ENCODE results near the gene HERC5.
"Not testable (repeated sequence)": the region's sequence is repeated elsewhere in the genome, so short reads cannot be mapped to it uniquely, and the experiment has no call there.

HERC5 gene

DNA sequence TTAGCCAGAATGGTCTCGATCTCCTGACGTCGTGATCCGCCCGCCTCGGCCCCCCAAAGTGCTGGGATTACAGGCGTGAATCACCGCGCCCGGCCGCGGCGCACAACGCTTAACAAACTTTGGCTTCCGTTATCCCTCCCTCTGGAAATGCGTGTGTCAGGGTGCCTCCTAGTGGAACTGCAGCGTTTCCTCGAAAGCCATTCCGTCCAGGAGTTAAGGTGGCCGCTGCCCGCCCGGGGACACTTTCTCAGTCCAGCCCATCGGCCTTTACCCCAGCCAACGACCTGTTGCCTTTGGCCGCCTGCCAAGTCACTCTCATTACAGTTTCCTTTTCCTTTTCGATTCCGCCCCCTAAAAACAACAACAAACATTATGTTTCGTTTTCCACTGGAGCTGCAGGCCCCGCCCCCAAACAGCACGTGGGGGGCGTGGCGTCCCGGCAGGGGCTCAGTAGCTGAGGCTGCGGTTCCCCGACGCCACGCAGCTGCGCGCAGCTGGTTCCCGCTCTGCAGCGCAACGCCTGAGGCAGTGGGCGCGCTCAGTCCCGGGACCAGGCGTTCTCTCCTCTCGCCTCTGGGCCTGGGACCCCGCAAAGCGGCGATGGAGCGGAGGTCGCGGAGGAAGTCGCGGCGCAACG lies at the start of gene HERC5:
HERC5 (plus strand) TSS at position 450 of the 637 bp plus-strand sequence; CDS start at position 601, 151 bp downstream.
- DNase-seq, result peak; percentile 27 to 94 (median 74)

DNA sequence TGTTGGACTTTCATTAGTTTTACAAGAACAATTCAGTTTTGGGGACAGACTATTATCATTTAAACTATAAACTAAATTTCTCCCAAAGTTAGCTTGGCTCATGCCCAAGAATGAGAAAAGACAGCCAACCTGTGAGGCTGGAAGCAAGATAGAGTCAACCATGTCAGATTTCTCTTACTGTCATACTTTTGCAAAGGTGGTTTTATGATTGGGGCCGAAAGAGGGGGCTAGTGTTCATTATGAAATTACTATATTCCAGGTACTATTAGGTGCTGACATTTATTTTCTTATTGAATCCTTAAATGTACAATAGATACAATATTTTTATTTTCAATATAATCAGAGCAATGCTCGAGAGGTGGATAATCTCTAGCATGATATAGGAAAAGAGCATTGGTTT lies 47.7 kb upstream of the HERC5 start:
- no peak for DNase-seq

DNA sequence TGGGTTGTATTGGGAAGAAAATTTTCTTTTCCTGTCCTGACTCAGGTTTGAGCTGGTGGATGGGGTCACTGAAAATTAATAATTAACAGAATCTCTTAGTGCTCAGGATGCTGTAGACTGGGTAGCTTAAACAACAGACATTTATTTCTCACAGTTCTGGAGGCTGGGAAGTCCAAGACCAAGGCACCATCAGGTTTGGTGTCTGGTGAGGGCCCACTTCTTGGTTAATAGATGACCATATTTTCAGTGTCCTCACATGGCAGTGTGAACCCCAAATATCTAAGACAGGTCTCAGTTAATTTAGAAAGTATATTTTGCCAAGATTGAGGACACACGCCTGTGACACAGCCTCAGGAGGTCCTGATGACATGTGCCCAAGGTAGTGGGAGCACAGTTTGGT lies 47.1 kb upstream of the HERC5 start:
- no peak for DNase-seq

DNA sequence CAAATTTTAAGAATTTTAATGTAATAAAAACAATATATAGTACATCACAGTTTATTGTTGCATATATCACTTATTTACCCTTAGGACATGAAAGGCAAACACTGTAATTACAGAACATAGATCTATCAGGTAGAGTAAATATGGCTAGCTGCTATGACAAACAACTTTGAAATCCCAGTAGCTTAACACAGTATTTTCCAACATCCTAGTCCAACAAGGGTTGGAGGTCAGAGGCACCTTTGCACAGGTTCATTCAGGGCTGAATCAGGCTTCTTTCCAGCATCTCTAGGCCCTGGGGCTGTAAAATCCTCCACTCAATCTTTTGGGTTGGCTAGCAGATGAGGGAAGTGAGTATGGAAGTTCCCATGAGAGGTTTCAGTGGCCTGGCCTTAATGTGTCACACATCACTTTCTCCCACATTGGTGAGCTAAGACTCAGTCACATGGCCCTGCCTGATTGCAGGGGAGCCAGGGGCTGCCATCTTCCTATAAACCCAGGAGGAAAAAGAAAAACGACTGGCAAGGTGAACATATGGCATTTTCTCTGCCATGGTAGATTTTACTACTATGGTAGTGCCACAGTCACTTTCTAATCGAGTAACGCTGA lies 45.3 kb upstream of the HERC5 start:
- no peak for DNase-seq

DNA sequence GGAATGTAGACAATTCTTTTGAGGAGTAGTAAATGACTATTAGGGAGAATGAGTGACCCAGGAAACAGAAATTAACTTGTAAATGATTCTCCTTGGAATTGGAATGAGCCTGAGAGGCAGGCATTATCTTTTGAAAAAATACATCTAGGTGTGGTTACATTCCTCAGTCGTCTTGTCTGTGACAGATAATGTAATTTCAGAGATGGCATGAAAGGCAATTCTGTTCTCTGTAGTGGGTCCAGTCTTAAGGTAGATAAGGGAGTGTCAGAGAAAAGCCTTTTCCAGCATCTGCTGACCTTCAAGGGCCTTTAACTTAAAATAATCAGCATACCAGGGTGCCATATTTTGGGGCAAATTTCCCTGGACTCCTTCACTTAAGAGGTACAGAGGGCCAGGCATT lies 43.1 kb upstream of the HERC5 start:
- no peak for DNase-seq

DNA sequence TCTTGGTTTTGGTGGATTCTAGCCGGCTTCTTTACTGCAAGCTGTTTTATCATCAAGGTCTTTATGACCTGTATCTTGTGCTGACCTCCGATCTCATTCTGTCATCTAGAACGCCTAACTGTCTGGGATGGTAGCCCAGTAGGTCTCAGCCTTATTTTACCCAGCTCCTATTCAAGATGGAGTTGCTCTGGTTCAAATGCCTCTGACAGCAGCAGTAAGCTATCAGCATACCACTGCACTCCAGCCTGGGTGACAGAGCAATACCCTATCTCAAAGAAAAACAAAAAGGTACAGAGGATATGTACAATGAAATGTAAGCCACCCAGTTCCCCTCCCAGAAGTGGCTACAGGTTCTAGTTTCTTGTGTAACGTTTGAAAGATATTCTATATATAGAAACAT lies 42.2 kb upstream of the HERC5 start:
- DNase-seq, result no peak

DNA sequence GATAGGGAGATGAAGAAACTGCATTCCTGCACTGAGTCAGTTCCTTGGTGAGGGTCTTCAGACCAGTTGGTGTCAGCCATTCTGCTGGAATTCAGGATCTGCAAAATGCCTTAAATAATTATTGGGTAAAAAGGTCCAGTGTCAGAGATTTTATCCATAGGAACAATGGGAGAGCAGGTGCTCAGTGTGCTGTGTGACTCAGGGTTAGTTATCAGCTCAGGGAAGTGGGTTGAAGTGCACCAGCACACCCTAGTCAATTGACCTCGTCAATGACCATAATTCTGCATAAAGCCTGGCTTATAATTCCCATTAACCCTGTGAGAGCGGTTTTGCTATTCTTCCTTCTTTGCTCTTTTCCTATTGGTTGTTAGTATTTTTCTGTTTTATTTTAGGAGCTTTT lies 40.9 kb upstream of the HERC5 start:
- no peak for DNase-seq

DNA sequence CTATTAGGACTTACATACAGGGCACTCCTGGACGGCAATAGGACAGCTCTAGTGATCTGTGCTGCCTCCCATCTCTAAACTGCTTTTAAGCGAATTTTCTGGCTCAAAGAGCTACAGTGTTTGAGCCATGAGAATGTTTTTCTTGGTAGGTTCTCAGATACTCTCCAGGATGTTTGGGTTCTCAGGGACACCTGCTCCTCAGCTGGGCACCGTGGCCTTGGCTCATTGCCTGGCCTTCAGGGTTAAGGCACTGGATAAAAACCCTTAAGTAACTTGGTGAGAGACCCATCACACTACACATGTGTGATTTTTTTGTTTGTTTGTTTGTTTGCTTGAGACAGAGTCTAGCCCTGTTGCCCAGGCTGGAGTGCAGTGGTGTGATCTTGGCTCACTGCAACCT lies 38.5 kb upstream of the HERC5 start:
- no peak for DNase-seq

DNA sequence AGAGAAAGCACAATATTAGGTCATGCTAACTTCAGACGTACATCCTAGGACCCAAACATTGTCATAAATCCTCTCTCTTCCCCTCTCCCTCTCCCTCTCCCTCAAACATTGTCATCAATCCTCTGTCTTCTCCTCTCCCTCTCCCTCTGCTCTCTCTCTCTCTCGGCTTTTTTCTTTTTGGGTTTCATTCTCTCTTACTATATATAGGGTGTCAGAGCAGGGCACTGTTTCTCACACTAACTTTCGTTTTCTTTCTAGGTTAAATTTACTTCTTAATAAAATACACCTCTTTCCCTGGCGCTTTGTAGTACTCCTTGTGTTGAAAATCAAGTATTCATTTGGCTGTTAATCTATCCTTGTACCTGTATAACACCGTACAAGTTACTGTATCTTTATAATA lies 37.0 kb upstream of the HERC5 start:
- no peak for DNase-seq

DNA sequence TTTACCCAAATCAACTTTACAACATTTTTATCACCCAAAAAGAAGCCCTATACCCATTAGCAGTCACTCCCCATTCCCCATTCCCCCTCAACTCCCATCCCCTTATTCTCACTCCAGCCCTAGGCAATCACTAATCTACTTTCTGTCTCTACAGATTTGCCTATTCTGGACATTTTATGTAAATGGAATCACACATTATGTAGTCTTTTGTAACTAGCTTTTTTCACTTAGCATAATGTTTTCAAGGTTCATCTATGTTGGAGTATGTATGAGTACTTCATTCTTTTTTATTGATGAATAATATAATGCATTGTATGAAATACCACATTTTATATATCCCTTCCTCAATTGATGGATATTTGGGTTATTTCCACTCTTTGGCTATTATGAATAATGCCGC lies 36.1 kb upstream of the HERC5 start:
- no peak for DNase-seq

DNA sequence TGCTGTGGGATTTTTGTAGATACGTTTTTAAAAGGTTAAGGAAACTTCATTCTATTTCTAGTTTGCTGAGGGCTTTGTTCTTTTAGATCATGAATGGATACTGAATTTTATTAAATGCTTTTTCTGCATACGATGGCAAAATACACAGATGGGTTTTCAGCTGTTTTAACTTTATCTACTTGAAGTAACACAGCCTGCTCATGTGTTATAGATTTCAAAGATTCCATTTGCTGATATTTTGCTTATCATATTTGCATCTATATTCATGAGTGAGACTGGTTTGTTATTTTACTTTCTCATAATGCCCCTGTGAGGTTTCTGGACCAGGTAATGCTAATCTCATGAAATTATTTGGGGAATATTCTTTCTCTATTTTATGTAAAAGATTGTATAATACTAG lies 34.5 kb upstream of the HERC5 start:
- no peak for DNase-seq

DNA sequence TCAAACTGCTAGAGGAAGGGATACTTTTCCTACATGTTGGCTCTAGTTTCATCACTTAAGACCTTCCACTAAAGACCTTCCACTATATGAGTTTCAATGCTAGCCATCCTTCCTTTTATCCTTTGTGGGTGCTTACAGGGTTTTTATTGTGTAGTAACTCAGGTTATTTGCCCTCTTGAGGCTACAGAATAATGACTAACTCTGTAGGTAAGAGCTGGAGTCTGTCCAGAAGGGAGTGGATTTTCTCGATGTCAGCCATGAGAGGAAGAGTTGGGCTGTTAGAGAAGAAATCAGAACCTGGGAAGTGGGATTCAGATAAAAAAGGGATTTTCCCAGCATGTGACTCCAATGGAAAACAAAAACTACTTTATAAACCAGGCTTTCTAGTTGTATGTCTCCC lies 27.5 kb upstream of the HERC5 start:
- DNase-seq, result no peak

DNA sequence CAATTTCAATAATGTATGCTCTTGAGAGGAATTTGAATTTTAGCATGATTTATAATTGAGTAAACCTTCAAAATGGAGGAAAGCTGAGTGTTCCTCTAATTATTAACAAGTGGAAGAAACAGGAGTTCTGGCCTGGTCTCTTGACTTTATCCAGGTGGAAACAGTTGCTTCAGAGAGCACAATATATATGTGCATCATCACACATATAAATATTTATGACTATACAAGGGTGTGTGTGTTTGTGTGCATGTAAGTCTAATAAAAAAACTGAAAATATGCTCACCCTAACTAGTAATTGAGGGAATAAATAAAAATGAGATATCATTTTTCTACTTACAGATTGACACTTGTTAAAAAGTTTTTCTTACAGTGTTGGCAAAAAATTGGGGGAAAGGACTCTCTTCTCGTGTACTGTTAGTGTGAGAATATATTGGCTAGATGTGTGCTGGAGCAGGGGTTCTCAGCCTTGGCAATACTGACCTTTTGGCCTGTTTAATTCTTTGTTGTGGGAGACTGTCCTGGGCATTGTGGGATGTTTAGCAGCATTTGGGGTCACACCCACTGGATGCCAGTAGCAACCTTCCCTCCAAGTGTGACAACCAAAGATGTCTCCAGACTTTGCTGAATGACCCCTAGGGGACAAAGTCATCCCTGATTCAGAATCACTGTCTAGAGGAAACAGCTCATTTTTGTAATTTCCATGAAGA lies 20.8 kb upstream of the HERC5 start:
- DNase-seq, result no peak

DNA sequence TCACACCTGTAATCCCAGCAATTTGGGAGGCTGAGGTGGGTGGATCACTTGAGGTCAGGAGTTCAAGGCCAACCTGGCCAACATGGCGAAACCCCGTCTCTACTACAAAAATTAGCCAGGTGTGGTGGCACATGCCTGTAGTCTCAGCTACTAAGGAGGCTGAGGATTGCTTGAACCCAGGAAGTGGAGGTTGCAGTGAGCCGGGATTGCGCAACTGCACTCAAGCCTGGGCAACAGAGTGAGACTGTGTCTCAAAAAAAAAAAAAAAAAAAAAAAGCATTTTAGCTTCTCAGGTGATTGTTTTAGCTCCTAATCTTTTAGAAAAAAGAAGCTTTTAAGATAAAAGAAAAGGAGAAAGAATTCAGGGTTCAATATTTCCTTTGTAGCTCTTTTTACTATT lies 19.0 kb upstream of the HERC5 start:
- not testable (repeated sequence) for DNase-seq

DNA sequence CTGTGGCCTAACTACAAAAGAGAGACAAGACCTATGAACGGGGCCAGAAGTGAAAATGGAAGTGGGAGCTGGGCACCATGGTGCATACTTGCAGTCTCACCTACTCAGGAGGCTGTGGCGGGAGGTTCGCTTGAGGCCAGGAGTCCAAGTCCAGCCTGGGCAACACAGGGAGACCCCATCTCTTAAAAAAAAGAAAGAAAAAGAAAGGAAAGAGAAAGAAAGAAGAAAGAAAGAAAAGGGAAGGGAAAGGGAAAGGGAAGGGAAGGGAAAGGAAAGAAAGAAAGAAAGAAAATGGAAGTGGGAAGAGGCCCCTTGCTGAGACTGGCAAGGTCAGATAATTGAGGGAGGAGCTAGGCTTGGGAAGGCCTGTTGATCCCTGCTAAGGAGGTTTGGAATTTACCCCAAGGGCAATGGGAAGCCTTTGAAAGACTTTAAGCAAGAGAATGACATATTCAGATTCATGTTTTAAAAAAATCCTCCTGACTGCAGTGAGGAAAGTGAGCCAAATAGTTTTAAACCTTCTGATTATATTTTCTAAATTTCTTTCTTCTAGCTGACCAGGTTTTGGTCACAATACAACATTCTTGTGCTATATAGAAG lies 17.7 kb upstream of the HERC5 start:
- no peak for DNase-seq

DNA sequence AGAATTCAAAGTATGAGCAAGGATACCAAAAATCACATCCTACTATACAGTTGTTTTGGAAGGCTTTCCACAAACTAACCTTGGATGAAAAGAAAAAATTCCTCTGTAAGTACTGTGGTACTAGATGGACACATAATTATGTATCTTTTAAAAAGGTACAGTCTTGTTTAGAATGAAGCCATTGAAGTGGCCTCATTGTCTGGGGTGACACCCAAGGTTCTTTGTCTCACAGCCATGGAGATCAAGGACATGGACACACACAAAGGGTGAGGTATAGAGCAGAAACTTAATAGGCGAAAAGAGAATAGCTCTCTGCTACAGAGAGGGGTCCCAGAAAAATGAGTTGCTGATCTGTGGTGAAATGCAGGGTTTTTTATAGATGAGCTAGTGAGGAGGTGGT lies 16.8 kb upstream of the HERC5 start:
- no peak for DNase-seq

DNA sequence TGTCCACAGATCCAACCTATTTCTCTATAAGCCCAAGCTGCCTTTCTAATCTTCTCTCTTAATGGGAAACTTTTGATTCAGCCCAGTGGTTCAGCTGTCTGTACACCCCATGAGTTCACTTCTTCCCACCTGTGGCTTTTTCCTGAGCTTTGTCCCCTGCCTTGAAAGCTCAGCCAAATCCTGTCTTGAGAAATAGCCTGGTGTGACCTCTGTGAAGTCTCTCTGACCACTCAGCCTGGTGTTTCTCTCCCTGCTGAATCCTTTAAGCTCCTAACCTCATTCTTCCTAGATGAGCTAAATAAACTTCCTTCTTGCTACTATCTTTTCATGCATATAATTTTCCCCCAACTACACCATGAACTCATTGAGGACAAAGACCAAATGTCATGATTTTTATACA lies 15.2 kb upstream of the HERC5 start:
- DNase-seq, result no peak

DNA sequence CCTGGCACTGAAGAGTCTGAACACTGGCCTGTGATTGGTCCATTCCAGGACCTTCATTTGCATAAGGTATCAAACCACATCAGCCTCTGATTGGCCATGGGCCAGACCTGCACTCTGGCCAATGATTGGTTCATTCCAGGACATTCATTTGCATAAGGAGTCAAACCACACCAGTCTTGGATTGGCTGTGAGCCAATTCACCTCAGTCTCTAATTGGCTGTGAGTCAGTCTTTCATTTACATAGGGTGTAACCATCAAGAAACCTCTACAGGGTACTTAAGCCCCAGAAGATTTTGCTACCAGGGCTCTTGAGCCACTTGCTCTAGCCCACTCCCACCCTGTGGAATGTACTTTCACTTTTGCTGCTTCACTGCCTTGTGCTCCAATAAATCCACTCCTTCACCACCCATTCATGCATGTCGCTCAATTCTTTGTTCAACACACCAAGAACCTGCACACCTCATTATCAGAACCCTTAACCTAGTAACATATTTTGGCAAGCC lies 14.2 kb upstream of the HERC5 start:
- peak in 1 of 56 donors; percentile 45 for DNase-seq

DNA sequence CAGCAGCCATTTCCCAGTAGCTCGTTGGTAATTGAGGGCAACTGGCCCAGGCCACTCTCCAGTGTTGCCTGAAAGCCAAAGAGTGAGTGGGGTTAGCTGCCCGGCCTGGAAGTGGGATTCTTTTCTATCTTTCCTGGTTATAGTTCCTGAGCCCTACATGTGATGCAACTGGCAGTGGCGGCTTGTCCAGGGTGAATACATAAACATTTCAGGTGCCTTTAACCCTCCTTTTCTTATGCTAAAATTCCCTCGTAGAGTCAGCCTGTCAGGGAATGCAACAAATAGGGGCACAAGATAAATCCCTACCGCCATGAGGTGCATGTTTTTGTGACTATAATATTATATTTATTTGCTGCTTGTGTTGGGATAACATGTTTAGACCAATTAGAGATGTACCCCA lies 13.4 kb upstream of the HERC5 start:
- DNase-seq, result no peak

DNA sequence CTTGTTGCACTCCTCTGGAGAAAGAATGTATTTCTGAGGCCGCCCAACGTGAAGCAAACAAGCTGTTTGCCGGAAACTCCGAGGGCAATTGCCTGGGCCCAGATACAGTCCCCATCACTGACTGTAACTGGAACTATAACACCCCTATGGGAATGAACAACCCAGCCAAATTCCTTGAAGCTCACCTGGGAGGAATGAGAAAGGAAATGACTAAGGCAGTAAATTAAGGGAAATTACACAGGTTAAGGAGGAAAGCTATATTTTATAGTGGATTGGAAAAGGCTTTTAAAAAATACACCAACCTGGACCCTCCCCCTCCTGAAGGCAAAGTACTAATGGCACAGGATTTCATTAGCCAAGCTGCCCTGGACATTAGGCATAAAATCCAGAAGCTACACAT lies 11.7 kb upstream of the HERC5 start:
- DNase-seq, result no peak

DNA sequence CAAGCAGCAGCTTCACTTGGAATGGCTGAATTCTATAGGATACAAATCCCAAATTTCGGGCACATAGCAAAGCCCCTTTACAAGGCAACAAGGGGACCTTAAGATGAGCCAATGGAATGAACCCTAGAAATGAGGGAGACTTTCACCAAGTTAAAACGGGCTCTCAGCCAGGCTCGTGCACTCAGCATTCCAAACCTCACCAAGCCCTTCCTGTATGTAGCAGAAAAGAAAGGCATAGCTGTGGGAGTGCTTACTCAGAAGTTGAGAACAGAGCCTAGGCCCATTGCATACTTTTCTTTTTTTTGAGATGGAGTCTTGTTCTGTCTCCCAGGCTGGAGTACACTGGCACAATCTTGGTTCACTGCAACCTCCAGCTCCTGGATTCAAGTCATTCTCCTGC lies 10.8 kb upstream of the HERC5 start:
- DNase-seq, result no peak

DNA sequence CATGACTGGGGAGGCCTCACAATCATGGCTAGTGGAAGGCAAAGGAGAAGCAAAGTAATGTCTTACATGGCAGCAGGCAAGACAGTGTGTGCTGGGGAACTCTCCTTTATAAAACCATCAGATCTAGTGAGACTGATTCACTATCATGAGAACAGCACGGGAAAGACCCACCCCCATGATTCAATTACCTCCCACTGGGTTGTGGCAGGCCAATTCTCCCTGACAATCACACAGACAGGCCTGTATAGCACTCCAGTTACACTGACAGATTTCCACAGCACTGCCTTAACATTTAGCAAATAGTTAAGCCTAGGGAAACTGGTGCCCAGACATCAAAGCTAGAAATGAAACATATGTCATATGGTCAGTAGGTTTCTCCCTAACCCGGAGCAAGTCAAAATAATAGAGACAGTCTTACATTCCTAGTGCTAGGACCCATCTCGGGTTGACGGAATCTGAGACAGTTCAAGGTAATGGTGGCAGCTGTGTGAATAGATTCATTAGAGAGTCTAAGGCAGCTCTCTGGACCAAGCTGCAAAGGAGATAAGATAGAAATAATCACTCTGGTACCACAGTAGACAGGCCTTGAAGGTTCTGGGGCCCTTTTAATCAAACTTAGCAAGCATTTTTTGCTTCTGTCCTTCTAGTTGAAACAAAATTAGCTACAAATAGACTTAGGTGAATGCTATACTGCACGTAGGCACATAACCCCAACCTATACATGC lies 9.4 kb upstream of the HERC5 start:
- peak in 3 of 56 donors; percentile 3 to 6 (median 4) for DNase-seq
